Measurements from ENCODE around the gene STAB2. TPM values are rescaled to one million over a fixed set of nuclear protein-coding genes. Genes with fewer than 3 reads are reported as not detected.

STAB2 gene
- total RNA-seq, 8 experiments from 2014 or later: 0.21 TPM; not detected in 7

- in situ Hi-C loops (cut with MboI; ENCODE audit: low pct_unique_long_range_greater_than_20kb in 2 of 9, low sequenced_read_pairs in 9 of 9, unreplicated experiment in 9 of 9): loop anchor here in 4 of 9 experiments (10.0 to 25.0 kb wide), 2 partner anchors 614 to 622 kb away; no protein-coding TSS in a partner anchor
- ATAC-seq (replicated peaks in 6 of 8): no peak
- Histone ChIP-seq H3K4me3 (no peak overlapping the region), H3K27ac (no peak overlapping the region), H3K4me1 (replicated peaks in 1 of 2) (no peaks in the 10 kb centered on the region)
- WGBS, 10 experiments: 40 to 80% (median 73%) methylated on average over 1 of the region's 1 CpG; no CpG with 5 or more reads in 6 of the 10 experiments
These were observed 28.2 kb upstream of the STAB2 start for GRCh38 chr12:103558879-103559278.

DNA sequence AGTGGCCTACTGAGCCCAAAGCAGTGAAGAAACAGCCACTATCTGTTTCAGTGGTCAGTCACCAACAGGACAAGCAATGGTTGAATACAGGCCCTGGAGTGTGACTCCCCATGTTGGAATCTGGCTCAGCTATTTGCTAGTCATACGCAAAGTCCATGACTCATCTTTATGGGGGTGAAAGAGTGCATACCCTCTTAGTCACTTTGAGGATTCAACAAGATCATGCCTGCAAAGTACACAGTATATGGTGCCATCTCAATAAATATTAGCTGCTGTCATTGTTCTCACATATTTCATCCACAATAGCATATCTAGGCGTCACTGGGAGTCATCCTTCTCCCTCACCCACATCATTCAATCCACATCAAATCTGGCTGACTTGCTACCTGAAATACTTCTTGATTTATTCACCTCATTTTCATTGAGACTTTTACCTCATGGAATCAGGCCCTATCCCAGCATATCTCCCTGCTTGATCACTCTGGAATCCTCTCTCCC, 26.4 kb upstream of the STAB2 start:
- WGBS, 10 experiments: 0 to 92% (median 42%) methylated on average over 1 to 2 of the region's 2 CpGs; no CpG with 5 or more reads in 4 of the 10 experiments
- peak in 7 of 8 experiments; percentile 46 to 99 (median 88) for ATAC-seq (replicated peaks in 6 of 8)
- Histone ChIP-seq H3K4me1 (replicated peaks in 1 of 2) (no peaks in the 10 kb centered on the region), H3K27ac (no peak overlapping the region), H3K4me3 (no peak overlapping the region)
- in situ Hi-C loops (cut with MboI; ENCODE audit: low pct_unique_long_range_greater_than_20kb in 2 of 9, low sequenced_read_pairs in 9 of 9, unreplicated experiment in 9 of 9): loop anchor here in 1 of 9 experiments (25.0 kb wide), 1 partner anchor 623 kb away; no protein-coding TSS in a partner anchor

- Histone ChIP-seq H3K4me3 (no peak overlapping the region), H3K4me1 (replicated peaks in 1 of 2) (no peaks in the 10 kb centered on the region), H3K27ac (no peak overlapping the region)
- in situ Hi-C loops (cut with MboI; ENCODE audit: low pct_unique_long_range_greater_than_20kb in 2 of 9, low sequenced_read_pairs in 9 of 9, unreplicated experiment in 9 of 9): loop anchor here in 1 of 9 experiments (25.0 kb wide), 1 partner anchor 624 kb away; no protein-coding TSS in a partner anchor
- 40 to 100% (median 60%) methylated on average over 1 to 5 of the region's 5 CpGs; no CpG with 5 or more reads in 1 of the 10 experiments for WGBS, 10 experiments
- ATAC-seq (replicated peaks in 6 of 8): no peak
These were observed 25.9 kb upstream of the STAB2 start for GRCh38 chr12:103561174-103561573.

GRCh38 chr12:103566398-103566797, 20.7 kb upstream of the STAB2 start:
- in situ Hi-C loops (cut with MboI; ENCODE audit: low pct_unique_long_range_greater_than_20kb in 2 of 9, low sequenced_read_pairs in 9 of 9, unreplicated experiment in 9 of 9): loop anchor here in 1 of 9 experiments (25.0 kb wide), 1 partner anchor 629 kb away; no protein-coding TSS in a partner anchor
- peaks cover 5 to 6% of the 10 kb centered on the region in 2 donors for H3K4me1 ChIP-seq (replicated peaks in 1 of 2)
- WGBS, 10 experiments: 0 to 71% (median 50%) methylated on average over 1 of the region's 1 CpG; no CpG with 5 or more reads in 1 of the 10 experiments
- no peak for ATAC-seq (replicated peaks in 6 of 8)
- no peak overlapping the region for H3K4me3 ChIP-seq
- no peak overlapping the region for H3K27ac ChIP-seq

GRCh38 chr12:103569278-103569677, 17.8 kb upstream of the STAB2 start:
- Histone ChIP-seq H3K4me3 (no peak overlapping the region), H3K4me1 (replicated peaks in 1 of 2) (peaks cover 5 to 10% of the 10 kb centered on the region in 2 donors), H3K27ac (no peak overlapping the region)
- in situ Hi-C loops (cut with MboI; ENCODE audit: low pct_unique_long_range_greater_than_20kb in 2 of 9, low sequenced_read_pairs in 9 of 9, unreplicated experiment in 9 of 9): loop anchor here in 1 of 9 experiments (25.0 kb wide), 1 partner anchor 632 kb away; no protein-coding TSS in a partner anchor
- 0 to 100% (median 63%) methylated on average over 1 of the region's 1 CpG; no CpG with 5 or more reads in 2 of the 10 experiments for WGBS, 10 experiments
- no peak for ATAC-seq (replicated peaks in 6 of 8)

DNA sequence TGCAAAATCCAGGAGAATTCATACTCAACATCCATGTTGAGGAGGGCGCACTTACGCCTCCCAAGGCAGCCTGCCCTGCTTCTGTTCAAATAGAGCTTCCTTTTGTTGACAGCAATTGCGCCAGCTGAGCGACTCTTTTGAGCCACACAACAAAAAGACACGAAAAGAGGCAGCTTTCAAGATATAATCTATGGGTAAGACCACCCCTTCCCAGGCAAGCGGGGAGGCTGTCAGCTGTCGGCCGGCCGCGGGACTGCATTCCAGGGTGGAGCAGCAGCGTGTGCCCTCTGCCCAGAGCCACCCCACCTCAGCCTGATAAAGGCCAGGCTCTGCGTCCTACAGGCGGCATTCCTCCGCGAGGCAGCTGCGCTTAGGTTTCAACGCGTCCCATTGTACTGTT, 15.8 kb upstream of the STAB2 start:
- in situ Hi-C loops (cut with MboI; ENCODE audit: low pct_unique_long_range_greater_than_20kb in 2 of 9, low sequenced_read_pairs in 9 of 9, unreplicated experiment in 9 of 9): loop anchor here in 1 of 9 experiments (25.0 kb wide), 1 partner anchor 634 kb away; no protein-coding TSS in a partner anchor
- ATAC-seq (replicated peaks in 6 of 8): peak in 7 of 8 experiments; percentile 22 to 96 (median 95)
- WGBS, 10 experiments: 0 to 53% (median 5%) methylated on average over 1 to 12 of the region's 18 CpGs; no CpG with 5 or more reads in 3 of the 10 experiments
- Histone ChIP-seq H3K27ac (peak overlapping the region in 1 of 2 donors; percentile 6), H3K4me3 (peak overlapping the region in 3 of 5 donors; percentile 4 to 20 (median 16)), H3K4me1 (replicated peaks in 1 of 2) (peaks cover 5 to 10% of the 10 kb centered on the region in 2 donors)

DNA sequence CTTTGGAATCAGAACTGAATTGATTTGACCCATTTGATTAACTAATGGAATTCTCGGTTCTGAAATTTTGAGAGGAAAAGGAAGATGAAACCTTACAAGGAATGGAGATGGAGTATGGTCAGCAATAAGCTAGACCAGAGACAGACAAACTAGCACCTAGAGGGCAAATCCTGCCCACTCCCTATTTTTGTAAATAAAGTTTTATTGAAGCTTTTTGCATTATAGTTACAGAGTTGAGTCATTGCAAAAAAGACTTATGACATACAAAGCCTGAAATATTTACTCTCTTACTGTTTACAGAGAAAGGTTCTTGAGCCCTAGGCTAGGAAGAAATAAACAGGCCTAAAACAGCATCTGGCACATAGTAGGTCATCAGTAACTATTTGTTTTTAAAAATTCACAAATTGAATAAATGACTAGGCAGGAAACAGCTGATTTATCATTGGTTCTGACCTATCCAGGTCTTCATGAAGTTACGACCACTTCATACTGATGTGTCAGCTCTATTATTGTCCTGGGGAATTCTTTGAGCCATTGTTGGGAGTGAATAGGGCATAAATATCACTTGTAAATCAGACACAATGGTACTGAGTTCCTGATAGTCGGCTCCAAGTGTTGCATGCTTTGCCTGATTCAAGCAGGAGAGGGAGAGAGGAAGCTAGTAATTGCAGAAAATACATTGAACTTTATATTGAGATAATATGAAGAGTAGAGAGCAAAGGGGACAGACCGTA, 14.6 kb upstream of the STAB2 start:
- in situ Hi-C loops (cut with MboI; ENCODE audit: low pct_unique_long_range_greater_than_20kb in 2 of 9, low sequenced_read_pairs in 9 of 9, unreplicated experiment in 9 of 9): loop anchor here in 1 of 9 experiments (25.0 kb wide), 1 partner anchor 635 kb away; no protein-coding TSS in a partner anchor

GRCh38 chr12:103573185-103573584, 13.9 kb upstream of the STAB2 start:
- in situ Hi-C loops (cut with MboI; ENCODE audit: low pct_unique_long_range_greater_than_20kb in 2 of 9, low sequenced_read_pairs in 9 of 9, unreplicated experiment in 9 of 9): loop anchor here in 1 of 9 experiments (25.0 kb wide), 1 partner anchor 636 kb away; no protein-coding TSS in a partner anchor

More for the DNA sequence above, 14.6 kb upstream of the STAB2 start:
- H3K4me1 ChIP-seq (replicated peaks in 1 of 2): peaks cover 5 to 10% of the 10 kb centered on the region in 2 donors
- H3K4me3 ChIP-seq: no peak overlapping the region
- ATAC-seq (replicated peaks in 6 of 8): peak in 5 of 8 experiments; percentile 16 to 46 (median 35)
- no peak overlapping the region for H3K27ac ChIP-seq
- WGBS, 10 experiments: 33 to 100% (median 50%) methylated on average over 2 to 4 of the region's 4 CpGs; no CpG with 5 or more reads in 1 of the 10 experiments

GRCh38 chr12:103578926-103579325, 8.1 kb upstream of the STAB2 start:
- WGBS, 10 experiments: 41 to 100% (median 89%) methylated on average over 1 to 2 of the region's 2 CpGs; no CpG with 5 or more reads in 1 of the 10 experiments
- ATAC-seq (replicated peaks in 6 of 8): no peak
- no peak overlapping the region for H3K4me3 ChIP-seq
- no peaks in the 10 kb centered on the region for H3K4me1 ChIP-seq (replicated peaks in 1 of 2)
- in situ Hi-C loops (cut with MboI; ENCODE audit: low pct_unique_long_range_greater_than_20kb in 2 of 9, low sequenced_read_pairs in 9 of 9, unreplicated experiment in 9 of 9): no loop called here
- no peak overlapping the region for H3K27ac ChIP-seq

More at GRCh38 chr12:103573185-103573584, 13.9 kb upstream of the STAB2 start:
- no peak for ATAC-seq (replicated peaks in 6 of 8)
- peaks cover 5 to 10% of the 10 kb centered on the region in 2 donors for H3K4me1 ChIP-seq (replicated peaks in 1 of 2)
- H3K27ac ChIP-seq: no peak overlapping the region
- H3K4me3 ChIP-seq: no peak overlapping the region
- 0 to 74% (median 20%) methylated on average over 1 to 3 of the region's 3 CpGs; no CpG with 5 or more reads in 3 of the 10 experiments for WGBS, 10 experiments

- no peak for ATAC-seq (replicated peaks in 6 of 8)
- WGBS, 10 experiments: 33 to 40% methylated on average over 1 of the region's 1 CpG; no CpG with 5 or more reads in 8 of the 10 experiments
- Histone ChIP-seq H3K27ac (no peak overlapping the region), H3K4me3 (no peak overlapping the region), H3K4me1 (replicated peaks in 1 of 2) (no peaks in the 10 kb centered on the region)
- in situ Hi-C loops (cut with MboI; ENCODE audit: low pct_unique_long_range_greater_than_20kb in 2 of 9, low sequenced_read_pairs in 9 of 9, unreplicated experiment in 9 of 9): no loop called here
These were observed 7.0 kb upstream of the STAB2 start for GRCh38 chr12:103580026-103580425.

- no peak for ATAC-seq (replicated peaks in 6 of 8)
- WGBS, 10 experiments: 0 to 100% (median 67%) methylated on average over 1 of the region's 1 CpG; no CpG with 5 or more reads in 3 of the 10 experiments
- Histone ChIP-seq H3K27ac (no peak overlapping the region), H3K4me3 (no peak overlapping the region), H3K4me1 (replicated peaks in 1 of 2) (no peaks in the 10 kb centered on the region)
- in situ Hi-C loops (cut with MboI; ENCODE audit: low pct_unique_long_range_greater_than_20kb in 2 of 9, low sequenced_read_pairs in 9 of 9, unreplicated experiment in 9 of 9): no loop called here
These were observed 4.1 kb upstream of the STAB2 start for GRCh38 chr12:103583008-103583407.

- in situ Hi-C loops (cut with MboI; ENCODE audit: low pct_unique_long_range_greater_than_20kb in 2 of 9, low sequenced_read_pairs in 9 of 9, unreplicated experiment in 9 of 9): no loop called here
- H3K27ac ChIP-seq: no peak overlapping the region
- WGBS, 10 experiments: 0 to 80% (median 43%) methylated on average over 1 of the region's 1 CpG; no CpG with 5 or more reads in 4 of the 10 experiments
- H3K4me1 ChIP-seq (replicated peaks in 1 of 2): no peaks in the 10 kb centered on the region
- no peak for ATAC-seq (replicated peaks in 6 of 8)
- no peak overlapping the region for H3K4me3 ChIP-seq
These were observed 941 bp upstream of the STAB2 start for GRCh38 chr12:103586132-103586531.

DNA sequence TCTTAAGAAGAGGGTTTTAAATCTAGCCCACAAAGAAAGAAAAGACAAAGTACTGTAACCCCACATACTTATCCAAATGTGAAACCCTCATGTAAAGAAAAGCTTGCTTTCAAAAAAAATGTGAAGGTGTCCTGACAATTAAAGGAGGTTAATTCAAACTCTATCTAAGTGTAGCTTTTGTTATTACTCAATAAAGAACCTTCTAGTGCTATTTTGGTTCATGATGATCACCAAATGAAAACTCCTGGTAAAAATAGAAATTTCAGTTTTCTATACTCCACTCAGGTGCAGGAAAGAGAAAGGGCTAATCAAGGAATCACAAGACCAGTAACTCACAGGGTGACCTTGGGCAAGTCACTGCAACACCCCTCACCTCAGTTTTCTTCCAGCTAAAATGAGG, 1.6 kb downstream of the STAB2 start:
- Histone ChIP-seq H3K4me1 (replicated peaks in 1 of 2) (no peaks in the 10 kb centered on the region), H3K27ac (no peak overlapping the region), H3K4me3 (no peak overlapping the region)
- in situ Hi-C loops (cut with MboI; ENCODE audit: low pct_unique_long_range_greater_than_20kb in 2 of 9, low sequenced_read_pairs in 9 of 9, unreplicated experiment in 9 of 9): no loop called here
- ATAC-seq (replicated peaks in 6 of 8): no peak

Data from motor neuron (in vitro differentiated cells).